Stimulated activated naive CD8-positive, alpha-beta T cell treated with anti-CD3 and anti-CD28 coated beads, Interleukin-15, amount 100 ng/mL, for 72 hours (primary cell): ENCODE results near the gene C1QTNF8.
A peak's percentile ranks its signal among the peaks of the same experiment; 100 is the strongest.

Experiments used
- ATAC-seq: fragments of 150-1000 bp; cut with Tn5 transposase; 2 replicates; pipeline ENCODE4 v1.10.0; 2021; ENCODE audit warnings: mild to moderate bottlenecking, moderate library complexity
- DNase-seq, 2 donors: peaks; one replicate each; pipeline ENCODE4 v3.0.0; 2021 to 2022
- H3K27ac Mint-ChIP-seq, 2 donors: one replicate each; pipeline ENCODE4 v1.8.0; 2022; ENCODE audit warnings: mild to moderate bottlenecking in 2 of 2, mixed read lengths in 2 of 2, moderate library complexity in 2 of 2
- H3K27me3 Mint-ChIP-seq: one replicate; pipeline ENCODE4 v1.8.0; 2022; ENCODE audit warnings: mixed read lengths
- H3K4me1 Mint-ChIP-seq: one replicate; pipeline ENCODE4 v1.8.0; 2022; ENCODE audit warnings: mild to moderate bottlenecking, mixed read lengths
- H3K4me3 Mint-ChIP-seq, 2 donors: one replicate each; pipeline ENCODE4 v1.8.0; 2022; ENCODE audit warnings: mild to moderate bottlenecking in 2 of 2, mixed read lengths in 2 of 2, moderate library complexity in 1 of 2
- H3K9me3 Mint-ChIP-seq, 2 donors: one replicate each; pipeline ENCODE4 v1.8.0; 2022; ENCODE audit warnings: mixed read lengths in 2 of 2

The C1QTNF8 gene

DNA sequence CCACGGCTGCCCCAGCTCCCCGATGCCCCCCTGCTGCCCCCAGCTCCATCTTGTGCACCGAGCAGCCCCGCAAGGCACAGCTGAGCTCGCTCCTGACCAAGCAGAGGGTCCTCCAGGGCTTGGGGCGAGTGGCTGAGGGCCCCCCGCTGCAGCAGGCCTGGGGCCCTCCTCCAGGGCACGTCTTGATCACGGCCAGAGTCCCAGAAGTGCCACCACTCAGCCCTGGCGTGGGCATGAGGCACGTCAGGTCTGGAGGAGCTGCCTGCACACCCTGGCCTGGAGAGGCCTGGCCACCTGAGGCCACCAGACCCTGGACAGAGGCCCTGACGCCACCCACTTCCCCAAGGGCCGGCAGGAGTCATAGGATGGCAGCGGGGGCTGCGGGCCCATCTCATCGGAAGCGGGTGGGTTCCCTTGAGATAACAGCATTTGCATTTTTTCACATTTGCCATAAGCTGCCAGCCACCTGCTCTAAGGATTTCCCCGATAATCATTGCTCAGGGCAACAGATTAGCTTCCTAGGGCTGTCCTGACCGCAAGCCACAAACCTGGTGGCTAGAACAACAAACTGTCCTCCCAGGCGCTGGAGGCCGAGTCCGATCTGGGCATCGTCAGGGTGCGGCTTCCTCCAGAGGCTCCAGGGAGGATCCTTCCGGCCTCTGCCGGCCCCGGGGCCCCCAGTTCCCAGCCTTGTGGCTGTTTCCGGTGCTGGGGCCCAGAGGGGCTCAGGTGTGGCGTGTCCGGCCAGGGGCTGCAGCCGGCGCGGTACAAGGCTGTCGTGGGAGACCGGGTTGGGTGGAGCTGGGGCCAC is 23.9 kb upstream of the C1QTNF8 start:
- Mint-ChIP-seq H3K27ac (no peak overlapping the region), H3K4me3 (no peak overlapping the region), H3K4me1 (no peaks in the 10 kb centered on the region), H3K27me3 (no peaks in the 10 kb centered on the region), H3K9me3 (no peaks in the 10 kb centered on the region)
- ATAC-seq (no peak), DNase-seq (no peak)

DNA sequence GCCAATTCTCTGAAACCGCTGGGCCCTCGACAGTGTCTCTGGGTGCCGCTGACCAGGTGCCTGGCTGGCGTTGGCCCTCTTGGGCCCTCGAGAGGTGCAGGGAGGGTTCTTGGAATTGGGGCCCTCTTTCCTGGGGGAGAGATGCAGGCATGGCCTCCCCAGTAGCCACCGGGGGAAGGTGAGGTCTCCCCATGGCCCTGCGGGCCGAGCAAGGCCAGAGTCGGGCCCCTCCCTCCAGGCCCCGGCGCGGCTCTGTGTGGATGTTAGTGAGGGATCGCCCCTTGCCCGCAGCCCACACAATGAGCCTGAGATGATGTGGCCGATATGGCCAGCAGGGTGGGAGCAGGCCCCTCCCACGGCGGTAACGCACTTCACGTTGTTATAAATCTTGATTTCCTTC is 23.1 kb upstream of the C1QTNF8 start:
- no peaks in the 10 kb centered on the region for H3K9me3 Mint-ChIP-seq
- H3K4me3 Mint-ChIP-seq: no peak overlapping the region
- H3K27ac Mint-ChIP-seq: no peak overlapping the region
- H3K4me1 Mint-ChIP-seq: no peaks in the 10 kb centered on the region
- H3K27me3 Mint-ChIP-seq: no peaks in the 10 kb centered on the region
- ATAC-seq (no peak), DNase-seq (no peak)

DNA sequence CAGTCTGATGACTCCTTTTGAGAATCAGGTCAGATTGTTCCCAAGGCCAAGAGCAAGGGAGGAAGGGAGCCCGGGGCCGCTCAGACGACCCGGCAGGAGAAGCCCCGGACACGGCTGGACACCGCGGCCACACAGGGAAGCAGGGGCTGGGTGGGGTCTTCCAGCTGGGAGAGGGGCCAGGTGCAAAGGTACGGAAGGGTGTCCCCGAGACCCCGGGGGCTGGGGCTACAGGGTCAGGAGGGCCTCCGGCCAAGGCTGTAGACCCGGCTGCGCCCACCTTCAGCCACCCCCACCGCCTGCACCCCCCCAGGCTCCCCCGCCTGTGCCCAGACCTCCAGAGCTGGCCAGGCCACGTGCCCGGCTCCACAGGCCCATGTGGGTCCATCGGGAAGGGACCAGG is 21.9 kb upstream of the C1QTNF8 start:
- no peaks in the 10 kb centered on the region for H3K9me3 Mint-ChIP-seq
- DNase-seq (no peak), ATAC-seq (no peak)
- no peak overlapping the region for H3K27ac Mint-ChIP-seq
- no peaks in the 10 kb centered on the region for H3K4me1 Mint-ChIP-seq
- no peak overlapping the region for H3K4me3 Mint-ChIP-seq
- H3K27me3 Mint-ChIP-seq: no peaks in the 10 kb centered on the region

DNA sequence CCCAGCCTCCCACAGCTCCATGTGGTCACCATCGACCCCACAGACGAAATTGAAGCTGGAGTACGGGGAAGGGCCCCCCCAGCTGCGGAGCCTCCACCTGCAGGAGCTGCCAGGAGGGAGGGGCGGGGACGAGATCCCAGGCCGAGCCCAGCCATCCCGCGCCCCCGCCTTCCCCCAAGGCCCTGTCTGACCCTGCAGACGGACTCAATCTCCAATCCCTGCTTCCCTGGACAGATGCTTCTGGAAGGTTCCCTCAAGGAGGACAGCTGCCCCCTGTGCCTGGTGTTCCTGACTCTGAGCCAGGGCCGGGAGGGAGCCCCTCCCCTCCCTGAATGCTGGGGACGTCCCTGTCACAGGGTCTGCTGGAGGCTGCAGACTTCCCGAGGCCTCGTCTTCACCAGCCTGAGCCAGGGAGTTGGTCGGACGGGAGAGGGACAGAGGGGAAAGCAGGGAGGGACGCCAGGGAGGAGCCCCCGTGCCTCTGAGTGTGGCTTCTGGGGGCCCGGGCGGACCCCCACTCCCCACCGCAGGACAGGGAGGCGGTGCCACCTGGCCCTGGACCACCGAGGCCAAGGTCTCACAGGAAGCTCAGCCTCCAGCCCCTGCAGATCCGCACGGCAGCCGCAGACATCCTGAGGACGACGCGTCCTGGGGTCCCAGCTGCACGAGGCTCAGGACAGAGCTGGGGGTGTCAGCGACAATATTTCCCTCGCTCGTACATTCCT is 21.3 kb upstream of the C1QTNF8 start:
- no peak overlapping the region for H3K27ac Mint-ChIP-seq
- no peak for DNase-seq
- H3K4me3 Mint-ChIP-seq: no peak overlapping the region
- no peak for ATAC-seq
- H3K9me3 Mint-ChIP-seq: no peaks in the 10 kb centered on the region
- H3K27me3 Mint-ChIP-seq: no peaks in the 10 kb centered on the region
- H3K4me1 Mint-ChIP-seq: no peaks in the 10 kb centered on the region

DNA sequence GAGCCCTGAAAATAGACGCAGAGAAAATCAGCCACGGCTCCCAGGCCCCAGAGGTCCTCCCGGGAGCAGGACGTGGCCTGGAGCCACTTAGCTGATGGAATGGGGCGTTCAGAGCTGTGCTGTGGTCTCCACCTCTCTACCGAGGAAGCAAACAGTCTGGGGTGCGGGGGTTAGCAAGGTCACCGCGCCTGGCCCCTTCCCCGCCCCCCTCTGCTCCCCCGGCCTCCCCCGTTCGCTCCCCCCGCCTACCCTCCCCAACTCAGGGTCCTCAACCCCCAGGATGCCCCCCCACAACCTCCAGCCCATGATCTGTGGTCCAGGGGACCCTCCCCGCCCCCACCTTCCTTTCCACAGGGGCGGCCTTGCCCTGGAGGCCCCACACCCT is 20.6 kb upstream of the C1QTNF8 start:
- Mint-ChIP-seq H3K4me1 (no peaks in the 10 kb centered on the region), H3K27ac (no peak overlapping the region), H3K9me3 (no peaks in the 10 kb centered on the region), H3K27me3 (no peaks in the 10 kb centered on the region), H3K4me3 (no peak overlapping the region)
- DNase-seq: no peak
- ATAC-seq: peak; percentile 5

DNA sequence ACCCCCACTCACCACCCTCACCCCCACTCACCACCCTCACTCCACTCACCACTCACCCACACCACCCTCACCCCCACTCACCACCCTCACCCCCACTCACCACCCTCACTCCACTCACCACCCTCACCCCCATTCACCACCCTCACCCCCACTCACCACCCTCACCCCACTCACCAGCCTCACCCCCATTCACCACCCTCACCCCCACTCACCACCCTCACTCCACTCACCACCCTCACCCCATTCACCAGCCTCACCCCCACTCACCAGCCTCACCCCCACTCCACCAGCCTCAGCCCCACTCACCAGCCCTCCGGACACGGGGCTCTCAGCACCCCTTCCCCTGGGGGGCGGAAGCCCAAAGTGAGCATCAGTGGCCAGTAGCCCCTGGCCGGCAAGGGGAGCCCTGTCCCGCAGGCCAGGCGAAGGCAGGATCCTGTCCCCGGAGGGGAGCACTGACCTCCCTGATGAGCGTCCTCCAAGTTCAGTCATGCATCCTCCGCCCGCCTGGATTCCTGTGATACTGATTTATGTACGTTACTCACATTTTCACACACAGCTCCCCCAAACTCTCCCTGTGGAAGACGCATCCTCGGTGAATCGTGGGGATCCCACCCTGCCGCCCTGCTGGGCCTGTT is 18.0 kb upstream of the C1QTNF8 start:
- Mint-ChIP-seq H3K4me3 (no peak overlapping the region), H3K4me1 (no peaks in the 10 kb centered on the region), H3K27ac (no peak overlapping the region), H3K9me3 (no peaks in the 10 kb centered on the region), H3K27me3 (peaks cover 8% of the 10 kb centered on the region)
- DNase-seq (no peak), ATAC-seq (peak; percentile 54)

DNA sequence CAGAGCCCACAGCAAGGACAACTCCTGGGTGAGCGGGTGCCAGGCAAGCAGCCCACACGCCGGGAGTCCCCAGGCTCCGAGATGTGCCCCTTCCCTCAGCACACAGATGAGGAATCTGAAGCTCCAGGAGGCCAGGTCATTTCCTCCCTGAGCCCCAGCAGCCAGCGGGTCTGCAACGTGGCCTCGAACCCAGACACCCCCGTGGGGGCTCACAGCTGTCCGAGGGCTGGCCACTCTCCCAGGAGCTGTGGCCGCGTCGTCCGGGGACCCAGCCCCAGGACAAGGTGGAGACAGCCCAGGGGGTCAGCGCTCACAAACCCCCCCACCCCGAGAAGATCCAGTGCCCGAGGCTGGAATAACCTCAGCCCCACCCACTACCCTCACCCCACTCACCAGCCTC is 17.4 kb upstream of the C1QTNF8 start:
- H3K27ac Mint-ChIP-seq: no peak overlapping the region
- ATAC-seq: no peak

DNA sequence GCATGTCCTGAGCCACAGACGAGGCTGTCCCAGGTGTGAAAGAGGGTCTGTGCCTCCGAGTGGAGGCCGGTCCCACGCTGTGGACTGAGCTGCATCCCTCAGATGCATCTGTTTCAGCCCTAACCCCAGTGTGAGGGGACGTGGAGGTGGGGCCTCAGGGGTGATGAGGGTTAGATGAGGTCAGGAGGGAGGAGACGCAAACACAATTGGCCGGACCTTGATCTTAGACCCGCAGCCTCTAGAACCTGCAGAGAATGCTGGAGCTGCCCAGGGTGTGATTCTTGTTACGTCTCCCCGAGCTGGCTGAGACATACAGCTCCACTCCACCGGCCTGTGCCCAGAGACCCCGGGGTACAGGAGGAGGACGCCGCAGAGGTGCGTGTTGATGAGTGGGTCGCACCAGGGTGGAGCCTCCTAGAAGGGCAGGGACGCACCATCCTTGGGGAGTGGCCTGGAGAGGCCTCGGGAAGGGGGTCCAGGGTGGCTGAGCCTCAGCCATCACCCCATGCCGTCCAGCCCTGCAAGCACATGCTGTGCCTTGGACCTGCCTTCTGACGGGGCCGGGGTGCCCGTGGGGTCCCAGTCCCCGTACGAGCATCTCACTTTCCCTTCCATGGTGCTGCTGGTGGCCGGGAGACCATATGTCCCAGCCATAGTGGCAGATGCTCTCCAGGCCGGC is 16.6 kb upstream of the C1QTNF8 start:
- ATAC-seq (no peak), DNase-seq (no peak)
- H3K27ac Mint-ChIP-seq: no peak overlapping the region
- H3K4me1 Mint-ChIP-seq: no peaks in the 10 kb centered on the region
- peaks cover 18% of the 10 kb centered on the region for H3K27me3 Mint-ChIP-seq
- H3K4me3 Mint-ChIP-seq: no peak overlapping the region
- H3K9me3 Mint-ChIP-seq: no peaks in the 10 kb centered on the region

More for the DNA sequence above, 17.4 kb upstream of the C1QTNF8 start:
- Mint-ChIP-seq H3K27me3 (peaks cover 13% of the 10 kb centered on the region), H3K4me3 (no peak overlapping the region), H3K4me1 (no peaks in the 10 kb centered on the region), H3K9me3 (no peaks in the 10 kb centered on the region)
- DNase-seq: no peak

DNA sequence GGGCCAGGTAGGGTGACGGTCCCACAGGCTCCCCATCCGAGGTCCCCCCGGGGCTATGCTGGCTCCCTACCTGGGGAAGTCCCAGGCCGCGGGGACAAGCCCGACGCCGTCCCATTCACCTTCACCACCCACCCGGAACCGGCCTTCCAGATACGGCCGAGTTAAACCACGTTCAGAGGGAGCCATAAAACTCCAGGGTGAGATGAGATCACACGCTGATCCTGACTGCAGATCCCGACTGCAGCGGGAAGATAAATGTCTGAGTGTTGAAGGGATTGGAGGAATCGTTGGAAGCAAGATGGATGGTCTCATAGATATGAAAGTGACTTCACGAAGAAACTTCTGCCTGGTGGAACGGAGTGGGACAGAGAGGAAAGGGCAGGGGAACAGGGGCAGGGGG is 13.6 kb upstream of the C1QTNF8 start:
- Mint-ChIP-seq H3K27ac (no peak overlapping the region), H3K4me1 (no peaks in the 10 kb centered on the region), H3K27me3 (peaks cover 47% of the 10 kb centered on the region), H3K4me3 (no peak overlapping the region), H3K9me3 (no peaks in the 10 kb centered on the region)
- ATAC-seq: no peak
- DNase-seq: no peak

DNA sequence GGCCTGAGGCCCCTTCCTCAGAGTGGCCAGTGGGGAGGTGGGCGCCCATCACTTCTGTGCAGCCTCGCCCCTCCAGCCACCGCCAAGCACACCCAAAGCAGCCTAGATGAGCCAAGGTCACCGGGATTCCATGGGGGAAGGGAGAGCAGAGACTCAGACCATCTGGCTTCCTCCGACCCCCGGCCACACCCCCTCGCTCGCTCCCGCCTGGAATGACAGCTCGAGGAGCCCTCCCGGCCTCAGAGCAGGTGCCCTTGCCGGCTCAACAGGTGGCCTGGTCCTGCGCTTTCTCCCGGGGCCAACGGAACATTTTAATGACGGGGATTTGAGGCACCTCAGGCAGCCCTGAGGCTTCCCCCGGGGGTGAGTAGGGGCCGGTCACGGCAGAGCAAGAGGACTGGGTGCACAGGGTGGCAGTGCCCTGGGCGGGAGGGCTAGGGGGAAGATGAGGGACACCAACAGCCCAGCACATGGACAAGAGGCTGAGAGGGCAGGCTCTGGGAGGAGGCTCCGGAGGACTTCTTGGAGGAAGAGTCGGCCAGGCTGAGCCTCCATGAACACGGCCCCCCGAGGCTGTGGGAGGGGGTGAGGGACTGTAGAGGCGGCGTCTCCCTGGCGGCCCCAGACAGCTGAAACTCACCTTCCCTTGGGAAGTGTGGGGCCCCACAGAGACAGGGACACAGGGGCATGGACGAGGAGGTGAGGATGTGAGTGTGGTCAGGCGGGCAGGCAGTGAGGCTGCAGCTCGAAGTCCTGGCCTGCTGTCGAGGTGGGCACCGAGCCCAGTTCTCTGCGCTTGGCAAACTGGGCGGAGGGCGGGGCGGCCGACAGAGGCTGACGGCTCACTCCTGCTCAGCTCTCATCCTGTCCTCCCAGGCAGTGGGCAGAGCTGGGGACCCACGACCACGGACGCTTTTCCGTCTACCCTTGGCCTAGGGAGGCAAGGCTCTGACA is 12.5 kb upstream of the C1QTNF8 start:
- Mint-ChIP-seq H3K4me3 (no peak overlapping the region), H3K27me3 (peaks cover 58% of the 10 kb centered on the region), H3K9me3 (no peaks in the 10 kb centered on the region), H3K4me1 (no peaks in the 10 kb centered on the region), H3K27ac (no peak overlapping the region)
- DNase-seq (no peak), ATAC-seq (no peak)

DNA sequence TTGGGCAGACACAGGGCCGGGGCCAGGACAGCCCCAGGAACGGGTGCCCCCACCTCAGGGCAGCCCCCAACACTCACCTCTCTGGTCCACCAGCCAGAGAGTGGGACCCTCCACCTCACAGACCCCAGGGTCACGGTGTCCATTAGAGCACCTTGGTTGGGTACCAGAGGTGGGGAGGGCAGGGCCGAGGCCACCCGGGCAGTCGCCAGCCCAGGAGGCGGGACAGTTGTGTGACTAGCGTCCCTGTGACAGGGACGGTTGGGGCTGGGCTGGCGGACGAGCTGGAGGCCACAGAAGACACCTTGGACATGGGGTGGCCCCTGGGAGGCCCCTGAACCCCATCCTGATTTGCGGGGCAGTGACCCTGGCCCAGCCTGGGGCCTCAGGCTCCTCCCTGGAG is 11.7 kb upstream of the C1QTNF8 start:
- Mint-ChIP-seq H3K9me3 (no peaks in the 10 kb centered on the region), H3K4me3 (no peak overlapping the region), H3K4me1 (no peaks in the 10 kb centered on the region), H3K27ac (no peak overlapping the region), H3K27me3 (peaks cover 58% of the 10 kb centered on the region)
- ATAC-seq: no peak
- no peak for DNase-seq

DNA sequence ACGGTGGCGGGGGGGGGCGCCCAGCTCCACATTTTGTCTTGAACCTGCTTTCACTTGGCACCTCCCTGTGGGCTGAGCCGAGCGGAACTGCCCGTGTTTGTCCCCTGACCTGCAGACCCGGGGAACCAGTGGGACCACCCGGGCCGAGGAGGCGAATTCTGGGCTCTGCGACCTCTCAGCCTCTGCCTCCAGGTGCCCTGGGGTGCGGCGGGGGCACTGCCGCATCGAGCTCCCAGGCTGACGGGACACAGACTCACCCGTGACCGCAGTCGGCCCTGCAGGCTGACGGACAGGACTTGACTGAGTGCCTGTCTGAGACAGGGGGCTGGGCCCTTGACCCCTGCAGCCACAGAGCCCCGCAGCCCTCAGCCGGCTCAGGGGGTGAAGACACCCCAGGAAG is 11.1 kb upstream of the C1QTNF8 start:
- no peak for DNase-seq
- Mint-ChIP-seq H3K4me3 (no peak overlapping the region), H3K27me3 (peaks cover 58% of the 10 kb centered on the region), H3K9me3 (no peaks in the 10 kb centered on the region), H3K27ac (no peak overlapping the region), H3K4me1 (no peaks in the 10 kb centered on the region)
- ATAC-seq: no peak

DNA sequence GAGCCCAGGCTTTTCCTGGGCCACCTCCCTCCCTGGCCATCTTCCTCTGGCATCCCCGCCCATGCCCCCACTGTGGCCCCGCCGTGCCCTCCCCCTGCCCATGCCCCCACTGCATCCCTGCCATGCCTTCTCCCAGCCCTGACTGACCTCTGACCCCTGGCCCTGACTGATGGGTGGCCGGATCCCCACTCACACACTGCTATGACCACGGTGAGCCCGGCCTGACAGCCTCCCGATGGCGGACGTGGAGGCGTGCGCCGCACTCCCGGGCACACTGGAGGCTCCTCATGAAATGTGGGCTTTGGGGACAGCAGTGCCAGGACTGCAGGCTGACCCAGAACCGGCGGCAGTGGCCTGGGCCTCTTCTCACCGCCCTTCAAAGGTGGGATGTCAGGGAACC is 10.6 kb upstream of the C1QTNF8 start:
- Mint-ChIP-seq H3K4me1 (no peaks in the 10 kb centered on the region), H3K27ac (no peak overlapping the region), H3K9me3 (no peaks in the 10 kb centered on the region), H3K4me3 (no peak overlapping the region), H3K27me3 (peaks cover 58% of the 10 kb centered on the region)
- ATAC-seq (no peak), DNase-seq (no peak)

DNA sequence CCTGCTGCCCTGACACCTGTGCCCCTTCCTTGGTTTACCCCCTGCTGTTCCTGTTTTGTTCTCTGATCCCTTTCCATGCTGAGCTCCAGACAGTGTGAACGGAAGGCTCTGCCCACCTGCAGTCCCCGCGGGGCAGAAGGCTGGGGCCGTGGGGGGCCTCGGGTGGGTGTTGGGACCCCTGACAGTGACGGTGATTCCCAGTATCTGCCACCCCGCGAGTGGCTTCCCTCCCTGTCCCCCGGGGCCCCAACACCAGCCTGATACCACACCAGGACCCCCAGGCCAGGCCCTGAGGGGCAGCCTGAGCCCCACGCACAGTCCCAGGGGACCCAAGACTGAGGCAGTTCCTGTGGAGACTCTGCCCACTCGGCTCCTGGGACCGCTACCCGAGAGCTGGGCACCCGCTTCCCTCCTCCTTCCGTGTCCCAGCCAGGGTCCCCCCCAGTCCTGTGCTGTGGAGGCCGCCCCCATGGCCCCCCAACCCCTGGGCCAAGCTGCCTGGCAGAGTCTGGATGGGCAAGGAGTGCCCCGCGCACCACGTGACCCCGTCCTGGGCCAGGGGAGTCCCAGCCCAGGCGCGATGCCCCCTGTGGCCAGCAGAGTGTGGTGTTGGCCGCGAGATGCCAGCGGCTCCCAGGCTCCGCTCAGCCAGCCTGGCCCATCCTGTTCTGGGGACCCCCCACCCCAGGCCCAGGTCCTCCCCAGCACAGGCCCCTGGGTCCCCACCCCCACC is 10.0 kb upstream of the C1QTNF8 start:
- Mint-ChIP-seq H3K4me1 (no peaks in the 10 kb centered on the region), H3K4me3 (no peak overlapping the region), H3K27ac (no peak overlapping the region), H3K27me3 (peaks cover 62% of the 10 kb centered on the region), H3K9me3 (no peaks in the 10 kb centered on the region)
- peak; percentile 70 for ATAC-seq
- peak; percentile 60 to 63 for DNase-seq
